K562 (cell line): Measurements from ENCODE around the gene DNAJC13. TPM values are rescaled to one million over a fixed set of nuclear protein-coding genes. Genes with fewer than 3 reads are reported as not detected.
A peak's percentile ranks its signal among the peaks of the same experiment; 100 is the strongest.

Experiments
- ATAC-seq: fragments of 200-7000 bp; cut with Tn5 transposase; 3 replicates; pipeline ENCODE4 v1.9.1; 2020; ENCODE audit warnings: moderate library complexity
- BruUV-seq: library from RNA; stranded (reverse); fragments of 400-500 nt; replicated peaks from 2 replicates; lab custom pipeline; 2021; lab: Mats Ljungman, UMichigan
- CTCF ChIA-PET: fragments of 300-600 bp; formaldehyde crosslinking; extraction: SDS; loops from one replicate; lab custom pipeline; 2021; ENCODE audit warnings: low intra/inter-chr PET ratio; lab: Yijun Ruan, JAX
- POLR2A ChIA-PET: fragments of 300-600, 350-650 bp; sonication (Branson Sonifier 250); formaldehyde crosslinking; extraction: SDS; loops from one replicate; lab custom pipeline; 2021; ENCODE audit warnings: antibody characterized with exemption, inconsistent platforms; lab: Yijun Ruan, JAX
- DNase-seq, 4 experiments: peaks; one replicate each; pipeline versions ENCODE4 v3.0.0 to v3.0.0-alpha.2; 2011 to 2018; ENCODE audit warnings: low spot score in 3 of 4, mixed read lengths in 3 of 4; ENCODE audit errors: extremely low read depth in 1 of 4
- FAIRE-seq: peaks from 2 replicates; lab custom pipeline; 2011; peaks lifted over from hg19 to GRCh38; lab: Jason Lieb, UNC
- H2AFZ ChIP-seq: 2 replicates; pipeline ENCODE4 v1.6.0; 2011; ENCODE audit warnings: low read depth, low read length, control low read depth, inconsistent platforms
- H3K27ac ChIP-seq: fragments of 200-600 bp; 3 replicates; pipeline ENCODE4 v1.8.0; 2011; ENCODE audit warnings: low read depth, mild to moderate bottlenecking, control low read depth, inconsistent platforms, low read length, moderate library complexity, mixed read lengths; ENCODE audit errors: extremely low read depth
- H3K27me3 ChIP-seq, 2 experiments: fragments of 300-600 bp in 1 of 2; 2 replicates in 1 of 2; 3 replicates in 1 of 2; pipeline versions ENCODE4 v1.6.0 to v1.8.0; 2011; ENCODE audit warnings: inconsistent platforms in 2 of 2, low read length in 2 of 2, mild to moderate bottlenecking in 1 of 2, mixed read lengths in 1 of 2, moderate library complexity in 1 of 2; ENCODE audit not compliant: control insufficient read depth in 2 of 2, insufficient read depth in 2 of 2
- H3K36me3 ChIP-seq: fragments of 300-600 bp; 3 replicates; pipeline ENCODE4 v1.8.0; 2011; ENCODE audit warnings: mild to moderate bottlenecking, low read length, inconsistent platforms; ENCODE audit not compliant: control insufficient read depth, insufficient read depth
- H3K4me1 ChIP-seq, 2 experiments: fragments of 200-600 bp in 1 of 2; replicated peaks in 1 of 2; 2 replicates in 1 of 2; 3 replicates in 1 of 2; pipeline versions ENCODE4 v1.5.1 to v1.8.0; 2011; ENCODE audit warnings: inconsistent platforms in 2 of 2, low read length in 2 of 2, mild to moderate bottlenecking in 1 of 2, mixed read lengths in 1 of 2, moderate library complexity in 1 of 2; ENCODE audit not compliant: control insufficient read depth in 2 of 2, insufficient read depth in 2 of 2
- H3K4me2 ChIP-seq: 2 replicates; pipeline ENCODE4 v1.6.1; 2011; ENCODE audit warnings: low read length, control low read depth, inconsistent platforms, mixed read lengths; ENCODE audit not compliant: insufficient read depth
- H3K4me3 ChIP-seq: fragments of 200-600 bp; sonication (generic), shearing (Covaris generic); 2 replicates; pipeline ENCODE4 v1.5.1; 2016; ENCODE audit warnings: control low read depth, inconsistent platforms
- H3K79me2 ChIP-seq: fragments of 200-600 bp; 3 replicates; pipeline ENCODE4 v1.8.0; 2011; ENCODE audit warnings: low read length, inconsistent platforms; ENCODE audit not compliant: control insufficient read depth, insufficient read depth
- H3K9ac ChIP-seq, 2 experiments: 2 replicates each; pipeline versions ENCODE4 v1.6.0 to v1.6.1; 2011; ENCODE audit warnings: low read depth in 2 of 2, low read length in 2 of 2, control low read depth in 1 of 2, inconsistent platforms in 1 of 2, mild to moderate bottlenecking in 1 of 2, mixed read lengths in 1 of 2; ENCODE audit not compliant: insufficient read depth in 1 of 2
- H3K9me1 ChIP-seq: one replicate; pipeline ENCODE4 v1.6.0; 2011; ENCODE audit warnings: inconsistent platforms, mild to moderate bottlenecking, low read length, moderate library complexity; ENCODE audit not compliant: control insufficient read depth, insufficient read depth
- H3K9me3 ChIP-seq: replicated peaks from 2 replicates; pipeline ENCODE4 v1.5.1; 2011; ENCODE audit warnings: low read depth, low read length, inconsistent platforms; ENCODE audit not compliant: control insufficient read depth, insufficient read depth
- H4K20me1 ChIP-seq: replicated peaks from 2 replicates; pipeline ENCODE4 v1.6.1; 2011; ENCODE audit warnings: low read length, inconsistent platforms, mixed read lengths; ENCODE audit not compliant: control insufficient read depth, insufficient read depth
- CEBPB ChIP-seq: fragments of 450-650 bp; IDR thresholded peaks from 2 replicates; pipeline ENCODE4 v1.6.1; 2016; ENCODE audit warnings: missing genetic modification characterization, missing compliant biosample characterization
- HMGXB4 ChIP-seq: sonication (generic); formaldehyde crosslinking; IDR thresholded peaks from 2 replicates; pipeline ENCODE4 v1.8.1; 2023; ENCODE audit warnings: mild to moderate bottlenecking, missing genetic modification reagents
- ZNF280B ChIP-seq: fragments of 250-450 bp; sonication (Bioruptor Pico); IDR thresholded peaks from 2 replicates; pipeline ENCODE4 v1.5.1; 2021; ENCODE audit warnings: mild to moderate bottlenecking
- WGBS: fragments of 100-300 bp; shearing (Covaris generic); methylation state at CpG from one replicate; pipeline ENCODE4 v1.1.6; 2016; ENCODE audit warnings: low coverage, mixed read lengths; ENCODE audit not compliant: insufficient coverage; ENCODE audit errors: missing lambda C conversion rate; 5-methylcytosine and 5-hydroxymethylcytosine counted together
- in situ Hi-C: fragments of 300-500 bp; cut with MboI; formaldehyde crosslinking; loops from 4 replicates; pipeline ENCODE4 v1.15.0; 2018; ENCODE audit warnings: inconsistent platforms, mixed read lengths
- intact Hi-C: fragments of 100-400 bp; cut with micrococcal nuclease; formaldehyde crosslinking; loops from 2 replicates; pipeline ENCODE4 v1.14.2; 2022
- polyA plus RNA-seq, 8 experiments: library from polyadenylated mRNA; depleted of rRNA in 4 of 8; stranded (reverse) in 5 of 8; unstranded in 3 of 8; fragments of >200 nt; fragmentation: Nextera tagmentation in 2 of 8; fragmentation: Illumina TruSeq in 1 of 8; extraction: Ambion mirVana in 2 of 8; extraction: Trizol in 1 of 8; gene quantifications; 2 replicates each; pipeline versions ENCODE4 v1.2.1 to v1.2.3, GENCODE V29; 2011 to 2014; ENCODE audit warnings: inconsistent platforms in 1 of 8, missing spikeins in 1 of 8
- total RNA-seq, 7 experiments: library from RNA; depleted of rRNA in 6 of 7; stranded (reverse); fragments of >200 nt in 6 of 7; fragmentation: Illumina TruSeq in 2 of 7; extraction: Trizol in 2 of 7; gene quantifications; 2 replicates each; pipeline versions ENCODE4 v1.2.1 to v1.2.3, GENCODE V29; 2011 to 2021; ENCODE audit warnings: low replicate concordance in 1 of 7

The DNAJC13 gene
- total and polyA plus RNA-seq, 9 of the 15 experiments (the other 6 are each of a cell fraction or from before 2014, with no cell fraction given): 2.9 to 17.1 (median 10.2) TPM

- TF ChIP-seq ZNF280B (CRISPR knock-in tag): no peak
These were observed 92.2 kb downstream of the DNAJC13 start (continued) for GRCh38 chr3:132509506-132509905.

GRCh38 chr3:132513057-132513456 lies 95.8 kb downstream of the DNAJC13 start:
- FAIRE-seq: no peak
- 92% methylated on average over 5 of the region's 5 CpGs for WGBS
- Histone ChIP-seq H3K4me1 (no peaks in the 10 kb centered on the region), H4K20me1 (no peaks in the 10 kb centered on the region), H3K27ac (no peak overlapping the region), H3K9ac (no peak overlapping the region), H3K79me2 (no peaks in the 10 kb centered on the region), H3K9me1 (no peaks in the 10 kb centered on the region), H3K4me2 (no peak overlapping the region), H3K4me3 (no peak overlapping the region), H3K36me3 (peaks cover 37% of the 10 kb centered on the region; the same call in 2 of the 3 replicates), H3K9me3 (no peaks in the 10 kb centered on the region), H3K27me3 (no peaks in the 10 kb centered on the region), H2AFZ (no peak overlapping the region)
- CTCF ChIA-PET: no interaction called here
- intact Hi-C loops (no loop called here), in situ Hi-C loops (no loop called here)
- POLR2A ChIA-PET: no interaction called here
- ATAC-seq: no peak
- no peak for DNase-seq
- BruUV-seq: no TSS peak
- TF ChIP-seq CEBPB (tag) (peak; percentile 33; the same call in 1 of the 2 replicates), HMGXB4 (CRISPR knock-in tag) (no peak)
